Activated CD4-positive, alpha-beta memory T cell treated with anti-CD3 and anti-CD28 coated beads for 36 hours (primary cell): ENCODE results near the gene RD3L. TPM values are rescaled to one million over a fixed set of nuclear protein-coding genes. Genes with fewer than 3 reads are reported as not detected.
"Not testable (repeated sequence)": the region's sequence is repeated elsewhere in the genome, so short reads cannot be mapped to it uniquely, and the experiment has no call there.

ENCODE experiments used
- CTCF ChIA-PET: fragments of 350-600 bp; sonication (Branson Sonifier 250); formaldehyde crosslinking; loops from one replicate; lab custom pipeline; 2021; ENCODE audit warnings: antibody characterized with exemption, inconsistent platforms; lab: Charles Lee
- POLR2A ChIA-PET: fragments of 350-600 bp; sonication (Branson Sonifier 250); formaldehyde crosslinking; loops from one replicate; lab custom pipeline; 2021; ENCODE audit warnings: antibody characterized with exemption; lab: Charles Lee
- DNase-seq: peaks from one replicate; pipeline ENCODE4 v3.0.0-alpha.2; 2020
- H3K27ac Mint-ChIP-seq: one replicate; pipeline ENCODE4 v1.8.0; 2021; ENCODE audit warnings: mixed read lengths
- H3K27me3 Mint-ChIP-seq: one replicate; pipeline ENCODE4 v1.8.0; 2021; ENCODE audit warnings: mixed read lengths
- H3K36me3 Mint-ChIP-seq: one replicate; pipeline ENCODE4 v1.8.0; 2021; ENCODE audit warnings: mixed read lengths
- H3K4me1 Mint-ChIP-seq: one replicate; pipeline ENCODE4 v1.8.0; 2021; ENCODE audit warnings: low read depth, mixed read lengths
- H3K4me3 Mint-ChIP-seq: one replicate; pipeline ENCODE4 v1.8.0; 2021; ENCODE audit warnings: mild to moderate bottlenecking, mixed read lengths
- H3K9me3 Mint-ChIP-seq: one replicate; pipeline ENCODE4 v1.8.0; 2021; ENCODE audit warnings: mixed read lengths
- intact Hi-C: fragments of 100-400 bp; cut with micrococcal nuclease; formaldehyde crosslinking; loops from one replicate; pipeline ENCODE4 v1.15.1; 2023
- total RNA-seq, 2 experiments: library from RNA; stranded (reverse); gene quantifications; one replicate each; pipeline ENCODE4 v1.2.3, GENCODE V29; 2021

The RD3L gene
- total RNA-seq, 2 experiments from 2014 or later, result not detected

- H3K27ac Mint-ChIP-seq, result no peak overlapping the region
- ChIA-PET POLR2A (interaction anchor here (1.1 kb wide), 1 partner anchor 64 kb away, joined by 3 read pairs; no protein-coding TSS in a partner anchor), CTCF (interaction anchor here (0.8 to 1.8 kb wide), 2 partner anchors 9 to 116 kb away, joined by 4 read pairs; no protein-coding TSS in a partner anchor)
- no peaks in the 10 kb centered on the region for H3K9me3 Mint-ChIP-seq
- H3K27me3 Mint-ChIP-seq, result peaks cover 6% of the 10 kb centered on the region
- DNase-seq, result no peak
- no peaks in the 10 kb centered on the region for H3K36me3 Mint-ChIP-seq
- intact Hi-C loops, result no loop called here
- H3K4me1 Mint-ChIP-seq, result peaks cover 6% of the 10 kb centered on the region
- no peak overlapping the region for H3K4me3 Mint-ChIP-seq
Measured at GRCh38 chr14:103925316-103925715, 17.0 kb downstream of the RD3L start.

- no peak overlapping the region for H3K27ac Mint-ChIP-seq
- POLR2A ChIA-PET, result no interaction called here
- intact Hi-C loops, result loop anchor here (5.0 kb wide), 1 partner anchor 52 kb away; no protein-coding TSS in a partner anchor
Measured at GRCh38 chr14:103923863-103924262, 18.5 kb downstream of the RD3L start.

GRCh38 chr14:103921855-103922200 lies 20.5 kb downstream of the RD3L start:
- DNase-seq, H3K27ac Mint-ChIP-seq, POLR2A ChIA-PET, H3K27me3 Mint-ChIP-seq, H3K36me3 Mint-ChIP-seq, H3K9me3 Mint-ChIP-seq: not testable (repeated sequence)
- intact Hi-C loops, result loop anchor here (1.0 to 5.0 kb wide), 3 partner anchors 50 to 207 kb away; partner anchors contain the start of genes PPP1R13B, XRCC3 and ZFYVE21
- peaks cover 13% of the 10 kb centered on the region for H3K4me1 Mint-ChIP-seq
- CTCF ChIA-PET, result interaction anchor here (0.6 to 3.9 kb wide), 7 partner anchors 10 to 79 kb away, joined by 3 to 28 read pairs (median 5); no protein-coding TSS in a partner anchor
- H3K4me3 Mint-ChIP-seq, result peak overlapping the region; percentile 89

More at GRCh38 chr14:103923863-103924262, 18.5 kb downstream of the RD3L start:
- Mint-ChIP-seq H3K27me3 (peaks cover 6% of the 10 kb centered on the region), H3K36me3 (no peaks in the 10 kb centered on the region), H3K9me3 (no peaks in the 10 kb centered on the region), H3K4me3 (no peak overlapping the region), H3K4me1 (peaks cover 11% of the 10 kb centered on the region)
- CTCF ChIA-PET, result interaction anchor here (1.3 to 1.4 kb wide), 2 partner anchors 14 to 23 kb away, joined by 4 to 5 read pairs; no protein-coding TSS in a partner anchor
- no peak for DNase-seq

- Mint-ChIP-seq H3K36me3 (peaks cover 2% of the 10 kb centered on the region), H3K27me3 (peaks cover 6% of the 10 kb centered on the region), H3K9me3 (no peaks in the 10 kb centered on the region), H3K4me3 (peak overlapping the region; percentile 89), H3K4me1 (peaks cover 15% of the 10 kb centered on the region), H3K27ac (peak overlapping the region; percentile 72)
- intact Hi-C loops, result loop anchor here (1.0 to 5.0 kb wide), 3 partner anchors 49 to 206 kb away; partner anchors contain the start of genes PPP1R13B, XRCC3 and ZFYVE21
- CTCF ChIA-PET, result interaction anchor here (0.6 to 3.9 kb wide), 10 partner anchors 10 to 113 kb away, joined by 3 to 28 read pairs (median 5); no protein-coding TSS in a partner anchor
- DNase-seq, result peak; percentile 96
- POLR2A ChIA-PET, result no interaction called here
Measured at GRCh38 chr14:103920981-103921854, 21.1 kb downstream of the RD3L start.

GRCh38 chr14:103916636-103917262 lies 25.6 kb downstream of the RD3L start:
- Mint-ChIP-seq H3K9me3 (no peaks in the 10 kb centered on the region), H3K4me3 (no peak overlapping the region), H3K4me1 (peaks cover 15% of the 10 kb centered on the region), H3K27ac (no peak overlapping the region), H3K27me3 (no peaks in the 10 kb centered on the region), H3K36me3 (peaks cover 20% of the 10 kb centered on the region)
- CTCF ChIA-PET, result interaction anchor here (0.5 to 3.2 kb wide), 7 partner anchors 8 to 110 kb away, joined by 3 to 16 read pairs (median 6); no protein-coding TSS in a partner anchor
- intact Hi-C loops, result no loop called here
- POLR2A ChIA-PET, result no interaction called here
- no peak for DNase-seq

GRCh38 chr14:103915616-103916015 lies 26.7 kb downstream of the RD3L start:
- ChIA-PET CTCF (interaction anchor here (0.6 to 3.2 kb wide), 6 partner anchors 9 to 1144 kb away, joined by 3 to 16 read pairs (median 6); no protein-coding TSS in a partner anchor), POLR2A (no interaction called here)
- H3K9me3 Mint-ChIP-seq, result no peaks in the 10 kb centered on the region
- peaks cover 10% of the 10 kb centered on the region for H3K4me1 Mint-ChIP-seq
- intact Hi-C loops, result no loop called here
- no peaks in the 10 kb centered on the region for H3K27me3 Mint-ChIP-seq
- peaks cover 20% of the 10 kb centered on the region for H3K36me3 Mint-ChIP-seq
- no peak overlapping the region for H3K4me3 Mint-ChIP-seq
- no peak overlapping the region for H3K27ac Mint-ChIP-seq
- no peak for DNase-seq

GRCh38 chr14:103910984-103911383 lies 31.3 kb downstream of the RD3L start:
- CTCF ChIA-PET, result interaction anchor here (1.0 to 7.9 kb wide), 13 partner anchors 9 to 193 kb away, joined by 3 to 100 read pairs (median 6); a partner anchor contains a TSS
- Mint-ChIP-seq H3K9me3 (no peaks in the 10 kb centered on the region), H3K27me3 (no peaks in the 10 kb centered on the region), H3K36me3 (peaks cover 19% of the 10 kb centered on the region), H3K4me1 (peaks cover 4% of the 10 kb centered on the region), H3K27ac (no peak overlapping the region), H3K4me3 (no peak overlapping the region)
- DNase-seq, result no peak
- POLR2A ChIA-PET, result no interaction called here
- intact Hi-C loops, result loop anchor here (1.0 kb wide), 1 partner anchor 103 kb away; no protein-coding TSS in a partner anchor

GRCh38 chr14:103910262-103910935 lies 31.9 kb downstream of the RD3L start:
- H3K27ac Mint-ChIP-seq, result peak overlapping the region; percentile 61
- ChIA-PET POLR2A (no interaction called here), CTCF (interaction anchor here (0.9 to 7.9 kb wide), 15 partner anchors 10 to 192 kb away, joined by 3 to 100 read pairs (median 5); a partner anchor contains a TSS)
- DNase-seq, result peak; percentile 81
- no peaks in the 10 kb centered on the region for H3K27me3 Mint-ChIP-seq
- H3K4me1 Mint-ChIP-seq, result peaks cover 4% of the 10 kb centered on the region
- H3K4me3 Mint-ChIP-seq, result peak overlapping the region; percentile 27
- H3K36me3 Mint-ChIP-seq, result peaks cover 15% of the 10 kb centered on the region
- intact Hi-C loops, result loop anchor here (1.0 kb wide), 1 partner anchor 102 kb away; no protein-coding TSS in a partner anchor
- H3K9me3 Mint-ChIP-seq, result no peaks in the 10 kb centered on the region

- Mint-ChIP-seq H3K4me1 (peaks cover 4% of the 10 kb centered on the region), H3K9me3 (no peaks in the 10 kb centered on the region), H3K27me3 (no peaks in the 10 kb centered on the region), H3K4me3 (no peak overlapping the region), H3K27ac (peak overlapping the region; percentile 61), H3K36me3 (peaks cover 12% of the 10 kb centered on the region)
- intact Hi-C loops, result loop anchor here (1.0 kb wide), 1 partner anchor 101 kb away; no protein-coding TSS in a partner anchor
- ChIA-PET POLR2A (interaction anchor here (0.6 kb wide), 1 partner anchor 1110 kb away, joined by 3 read pairs; no protein-coding TSS in a partner anchor), CTCF (interaction anchor here (0.9 to 7.9 kb wide), 15 partner anchors 10 to 191 kb away, joined by 3 to 100 read pairs (median 5); a partner anchor contains a TSS)
- DNase-seq, result no peak
Measured at GRCh38 chr14:103909531-103910261, 32.6 kb downstream of the RD3L start.

- intact Hi-C loops, result no loop called here
- DNase-seq, result no peak
- POLR2A ChIA-PET, result no interaction called here
- Mint-ChIP-seq H3K27me3 (no peaks in the 10 kb centered on the region), H3K4me1 (peaks cover 4% of the 10 kb centered on the region), H3K9me3 (no peaks in the 10 kb centered on the region), H3K36me3 (peaks cover 11% of the 10 kb centered on the region), H3K4me3 (no peak overlapping the region), H3K27ac (no peak overlapping the region)
- CTCF ChIA-PET, result interaction anchor here (0.6 to 7.9 kb wide), 4 partner anchors 9 to 844 kb away, joined by 3 to 100 read pairs (median 31); no protein-coding TSS in a partner anchor
Measured at GRCh38 chr14:103908580-103908979, 33.7 kb downstream of the RD3L start.
